ENCODE data around the gene PHACTR1. TPM values are rescaled to one million over a fixed set of nuclear protein-coding genes. Genes with fewer than 3 reads are reported as not detected.

The PHACTR1 gene
- total and polyA plus RNA-seq, 9 of the 15 experiments (the other 6 are each of a cell fraction or from before 2014, with no cell fraction given), result 11.5 to 32.6 (median 22.0) TPM

- TF ChIP-seq GTF3C2 (IDR thresholded peaks at IDR 0.05; ENCODE audit: borderline replicate concordance, extremely low read depth, insufficient read length) (no peak), ZNF655 (CRISPR knock-in tag; IDR thresholded peaks at IDR 0.05) (no peak)
These were observed 59.7 kb downstream of the PHACTR1 start (continued) for GRCh38 chr6:12776291-12776690.

- FAIRE-seq (no peak), ATAC-seq (no peak), DNase-seq (ENCODE audit: extremely low read depth in 1 of 4, low spot score in 3 of 4) (no peak)
- BruUV-seq (replicated peaks), result no TSS peak
- ChIA-PET POLR2A (no interaction called here), CTCF (ENCODE audit: low intra/inter-chr PET ratio) (no interaction called here)
- in situ Hi-C loops (cut with MboI), result no loop called here
- H4K20me1 ChIP-seq (replicated peaks; ENCODE audit: control insufficient read depth, insufficient read depth, low read length), result no peaks in the 10 kb centered on the region
- H3K9me1 ChIP-seq (ENCODE audit: control insufficient read depth, insufficient read depth, low read length), result no peaks in the 10 kb centered on the region
- intact Hi-C loops (cut with micrococcal nuclease), result no loop called here
- no peak overlapping the region for H3K9ac ChIP-seq (ENCODE audit: insufficient read depth in 1 of 2, low read depth in 2 of 2, low read length in 2 of 2)
- H3K27ac ChIP-seq (ENCODE audit: extremely low read depth, low read depth, low read length), result no peak overlapping the region
- H2AFZ ChIP-seq (ENCODE audit: low read depth, low read length), result no peak overlapping the region
- H3K4me3 ChIP-seq, result no peak overlapping the region
- H3K36me3 ChIP-seq (ENCODE audit: control insufficient read depth, insufficient read depth, low read length), result no peaks in the 10 kb centered on the region
- no peak for TF ChIP-seq SIN3B (IDR thresholded peaks at IDR 0.05; ENCODE audit: low read depth)
- H3K27me3 ChIP-seq (ENCODE audit: control insufficient read depth in 2 of 2, insufficient read depth in 2 of 2, low read length in 2 of 2), result no peaks in the 10 kb centered on the region
- no peaks in the 10 kb centered on the region for H3K9me3 ChIP-seq (replicated peaks; ENCODE audit: control insufficient read depth, insufficient read depth, low read depth, low read length)
- no peak overlapping the region for H3K4me2 ChIP-seq (ENCODE audit: insufficient read depth, low read length)
- no peaks in the 10 kb centered on the region for H3K4me1 ChIP-seq (replicated peaks in 1 of 2; ENCODE audit: control insufficient read depth in 2 of 2, insufficient read depth in 2 of 2, low read length in 2 of 2)
- WGBS (ENCODE audit: insufficient coverage, low coverage, missing lambda C conversion rate), result 3% methylated on average over 2 of the region's 2 CpGs
- no peaks in the 10 kb centered on the region for H3K79me2 ChIP-seq (ENCODE audit: control insufficient read depth, insufficient read depth, low read length)
These were observed 63.2 kb downstream of the PHACTR1 start for GRCh38 chr6:12779772-12780171.
